Tibial nerve (tissue), 4 donors: ENCODE measurements around the gene HMGCL. TPM values are rescaled to one million over a fixed set of nuclear protein-coding genes. Genes with fewer than 3 reads are reported as not detected.
A peak's percentile ranks its signal among the peaks of the same experiment; 100 is the strongest.

Experiments
- DNase-seq, 2 donors: peaks; one replicate each; pipeline ENCODE4 v3.0.0-alpha.2; 2019; ENCODE audit warnings: low spot score in 2 of 2
- H3K27ac ChIP-seq, 4 donors: fragments of 200-600 bp; sonication (generic) in 3 of 4; one replicate each; pipeline ENCODE4 v1.5.1; 2017 to 2019; ENCODE audit warnings: mild to moderate bottlenecking in 1 of 4
- H3K27me3 ChIP-seq, 2 donors: fragments of 200-600 bp; sonication (generic) in 1 of 2; one replicate each; pipeline versions ENCODE4 v1.5.1 to v1.6.0; 2017 to 2019
- H3K36me3 ChIP-seq, 3 donors: fragments of 200-600 bp; sonication (generic); one replicate each; pipeline ENCODE4 v1.5.1; 2018 to 2019
- H3K4me1 ChIP-seq, 4 donors: fragments of 200-600 bp; sonication (generic) in 3 of 4; one replicate each; pipeline ENCODE4 v1.5.1; 2017 to 2019
- H3K4me3 ChIP-seq, 4 donors: fragments of 200-600 bp; sonication (generic) in 3 of 4; one replicate each; pipeline ENCODE4 v1.5.1; 2017 to 2019; ENCODE audit warnings: mild to moderate bottlenecking in 1 of 4, moderate library complexity in 1 of 4
- H3K9me3 ChIP-seq, 4 donors: fragments of 200-600 bp; sonication (generic) in 3 of 4; one replicate each; pipeline ENCODE4 v1.5.1; 2017 to 2019
- EP300 ChIP-seq, 2 donors: sonication (generic); formaldehyde crosslinking; IDR thresholded peaks; one replicate each; pipeline ENCODE4 v1.6.1; 2017; ENCODE audit warnings: antibody characterized with exemption in 2 of 2, mild to moderate bottlenecking in 1 of 2
- POLR2A ChIP-seq, 2 donors: fragments of 450-650 bp; IDR thresholded peaks; one replicate each; pipeline ENCODE4 v1.6.1; 2017; ENCODE audit warnings: antibody characterized with exemption in 2 of 2, mild to moderate bottlenecking in 2 of 2, moderate library complexity in 2 of 2
- WGBS, 2 donors: methylation state at CpG; one replicate each; pipeline ENCODE4 v1.1.5; 2018; 5-methylcytosine and 5-hydroxymethylcytosine counted together
- total RNA-seq, 4 donors: library from RNA; depleted of rRNA; stranded (reverse); fragments of >200 nt; gene quantifications; one replicate each; pipeline ENCODE4 v1.1.0, GENCODE V29; 2016
- TF ChIP-seq, protein P1 (sequence below), 5 experiments: fragments of 200-600 bp in 3 of 5; fragments of 450-650 bp in 2 of 5; sonication (generic) in 3 of 5; IDR thresholded peaks; one replicate each; pipeline ENCODE4 v1.5.1; 2016 to 2019; ENCODE audit warnings: antibody characterized with exemption in 5 of 5, mild to moderate bottlenecking in 3 of 5, moderate library complexity in 2 of 5

The HMGCL gene
- total RNA-seq, 4 donors from 2014 or later: 38.7 to 53.3 (median 44.3) TPM

DNA sequence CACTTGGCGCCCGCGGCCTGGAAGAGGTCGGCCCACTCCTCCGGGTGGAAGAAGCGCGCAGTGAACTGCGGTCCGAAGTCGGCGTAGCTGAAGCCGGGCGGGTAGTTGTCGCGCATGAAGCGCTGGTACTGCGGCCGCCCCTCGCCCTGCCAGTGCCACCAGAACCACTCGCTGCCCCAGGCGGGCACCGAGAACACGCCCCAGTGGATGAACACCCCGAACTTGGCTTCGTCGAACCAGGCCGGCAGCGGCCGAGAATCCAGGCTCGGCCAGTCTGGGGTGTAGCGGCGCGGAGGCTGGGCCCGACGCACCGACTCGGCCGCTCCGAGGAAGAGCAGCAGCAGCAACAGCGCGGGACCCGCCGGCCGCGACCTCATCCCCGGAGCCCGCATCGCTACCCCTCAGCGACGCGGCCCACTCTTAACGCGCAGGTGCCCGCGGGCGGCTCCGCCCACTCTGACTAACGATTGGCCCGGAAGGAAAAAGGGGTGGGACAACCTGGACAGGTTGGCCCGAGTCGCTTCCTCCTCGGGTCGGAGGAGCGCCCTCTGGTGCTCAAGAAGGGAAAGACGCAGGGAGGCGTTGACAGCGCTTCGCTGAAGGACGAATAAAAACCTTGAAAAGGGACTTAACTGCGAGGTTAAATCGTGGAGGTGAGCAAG lies 42.8 kb upstream of the HMGCL start, which contains the start of gene FUCA1:
FUCA1 (minus strand) TSS at position 396 of the 662 bp plus-strand sequence; CDS start at position 392, 4 bp downstream.
- Histone ChIP-seq H3K9me3 (no peaks in the 10 kb centered on the region), H3K27me3 (no peaks in the 10 kb centered on the region), H3K36me3 (peaks cover 0 to 24% (median 0%) of the 10 kb centered on the region in 3 donors), H3K27ac (peak within 1 kb of the TSS; percentile 16 to 80 (median 54)), H3K4me3 (peak within 1 kb of the TSS; percentile 73 to 82 (median 76)), H3K4me1 (peaks cover 0 to 25% (median 9%) of the 10 kb centered on the region in 4 donors)
- DNase-seq: peak; percentile 89 to 91
- 0 to 1% methylated on average over 19 to 63 of the region's 71 CpGs for WGBS, 2 donors
- TF ChIP-seq EP300 (IDR thresholded peaks at IDR 0.05) (peak; percentile 83 to 86), POLR2A (IDR thresholded peaks at IDR 0.05) (peak; percentile 21 to 72)
- TF ChIP-seq, protein P1, sequence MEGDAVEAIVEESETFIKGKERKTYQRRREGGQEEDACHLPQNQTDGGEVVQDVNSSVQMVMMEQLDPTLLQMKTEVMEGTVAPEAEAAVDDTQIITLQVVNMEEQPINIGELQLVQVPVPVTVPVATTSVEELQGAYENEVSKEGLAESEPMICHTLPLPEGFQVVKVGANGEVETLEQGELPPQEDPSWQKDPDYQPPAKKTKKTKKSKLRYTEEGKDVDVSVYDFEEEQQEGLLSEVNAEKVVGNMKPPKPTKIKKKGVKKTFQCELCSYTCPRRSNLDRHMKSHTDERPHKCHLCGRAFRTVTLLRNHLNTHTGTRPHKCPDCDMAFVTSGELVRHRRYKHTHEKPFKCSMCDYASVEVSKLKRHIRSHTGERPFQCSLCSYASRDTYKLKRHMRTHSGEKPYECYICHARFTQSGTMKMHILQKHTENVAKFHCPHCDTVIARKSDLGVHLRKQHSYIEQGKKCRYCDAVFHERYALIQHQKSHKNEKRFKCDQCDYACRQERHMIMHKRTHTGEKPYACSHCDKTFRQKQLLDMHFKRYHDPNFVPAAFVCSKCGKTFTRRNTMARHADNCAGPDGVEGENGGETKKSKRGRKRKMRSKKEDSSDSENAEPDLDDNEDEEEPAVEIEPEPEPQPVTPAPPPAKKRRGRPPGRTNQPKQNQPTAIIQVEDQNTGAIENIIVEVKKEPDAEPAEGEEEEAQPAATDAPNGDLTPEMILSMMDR (IDR thresholded peaks at IDR 0.05): peak; percentile 93 to 97 (median 95)

DNA sequence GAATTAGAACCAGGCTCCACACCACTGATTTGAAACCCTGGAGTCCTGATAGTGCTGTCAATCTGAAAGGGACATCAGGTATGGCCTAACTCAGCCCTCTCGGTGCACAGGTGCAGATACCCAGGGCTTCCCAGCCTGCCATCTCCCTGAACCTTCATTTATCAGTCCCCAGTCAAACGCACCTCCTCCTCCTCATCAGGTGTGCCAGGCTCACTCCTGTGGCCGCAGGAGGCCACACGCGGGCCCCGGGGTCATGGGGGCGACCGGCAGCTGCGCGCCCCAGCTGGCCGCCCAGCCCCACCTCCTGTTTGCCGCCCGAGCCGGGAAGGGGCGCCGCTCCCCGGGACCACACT lies 42.3 kb upstream of the HMGCL start:
- Histone ChIP-seq H3K27ac (peak overlapping the region; percentile 16 to 80 (median 54)), H3K27me3 (no peaks in the 10 kb centered on the region), H3K36me3 (peaks cover 0 to 29% (median 0%) of the 10 kb centered on the region in 3 donors), H3K4me1 (peaks cover 0 to 25% (median 9%) of the 10 kb centered on the region in 4 donors), H3K4me3 (peak overlapping the region; percentile 73 to 82 (median 76)), H3K9me3 (no peaks in the 10 kb centered on the region)
- TF ChIP-seq POLR2A (IDR thresholded peaks at IDR 0.05) (no peak), EP300 (IDR thresholded peaks at IDR 0.05) (no peak)
- TF ChIP-seq, protein P1 (IDR thresholded peaks at IDR 0.05): no peak
- WGBS, 2 donors: 3 to 50% methylated on average over 1 to 13 of the region's 17 CpGs
- DNase-seq: no peak

DNA sequence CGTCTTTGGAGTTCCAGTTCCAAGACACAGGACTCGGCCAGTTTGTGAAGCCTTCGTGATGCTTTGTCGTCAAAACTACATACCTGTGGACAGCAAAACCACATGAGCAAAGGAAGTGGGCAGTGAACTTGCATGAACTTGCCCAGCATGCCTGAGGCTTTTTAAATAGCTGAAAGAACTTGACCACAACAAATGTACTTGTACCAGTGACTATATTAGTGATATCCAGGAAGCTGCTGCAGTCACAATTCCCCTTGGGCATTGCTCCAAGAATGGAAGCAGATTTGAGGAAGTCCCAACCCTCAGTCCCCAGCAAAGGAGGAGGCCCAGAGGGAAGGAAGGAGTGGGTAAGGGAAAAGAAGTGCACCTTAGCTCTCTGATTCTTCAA lies 40.3 kb upstream of the HMGCL start:
- Histone ChIP-seq H3K4me1 (peaks cover 0 to 25% (median 9%) of the 10 kb centered on the region in 4 donors), H3K27me3 (no peaks in the 10 kb centered on the region), H3K4me3 (no peak overlapping the region), H3K27ac (no peak overlapping the region), H3K36me3 (peaks cover 0 to 46% (median 0%) of the 10 kb centered on the region in 3 donors), H3K9me3 (no peaks in the 10 kb centered on the region)
- TF ChIP-seq EP300 (IDR thresholded peaks at IDR 0.05): peak in 1 of 2 donors; percentile 46
- TF ChIP-seq POLR2A (IDR thresholded peaks at IDR 0.05): no peak
- DNase-seq: peak in 1 of 2 donors; percentile 44
- 89 to 91% methylated on average over 4 of the region's 4 CpGs for WGBS, 2 donors

DNA sequence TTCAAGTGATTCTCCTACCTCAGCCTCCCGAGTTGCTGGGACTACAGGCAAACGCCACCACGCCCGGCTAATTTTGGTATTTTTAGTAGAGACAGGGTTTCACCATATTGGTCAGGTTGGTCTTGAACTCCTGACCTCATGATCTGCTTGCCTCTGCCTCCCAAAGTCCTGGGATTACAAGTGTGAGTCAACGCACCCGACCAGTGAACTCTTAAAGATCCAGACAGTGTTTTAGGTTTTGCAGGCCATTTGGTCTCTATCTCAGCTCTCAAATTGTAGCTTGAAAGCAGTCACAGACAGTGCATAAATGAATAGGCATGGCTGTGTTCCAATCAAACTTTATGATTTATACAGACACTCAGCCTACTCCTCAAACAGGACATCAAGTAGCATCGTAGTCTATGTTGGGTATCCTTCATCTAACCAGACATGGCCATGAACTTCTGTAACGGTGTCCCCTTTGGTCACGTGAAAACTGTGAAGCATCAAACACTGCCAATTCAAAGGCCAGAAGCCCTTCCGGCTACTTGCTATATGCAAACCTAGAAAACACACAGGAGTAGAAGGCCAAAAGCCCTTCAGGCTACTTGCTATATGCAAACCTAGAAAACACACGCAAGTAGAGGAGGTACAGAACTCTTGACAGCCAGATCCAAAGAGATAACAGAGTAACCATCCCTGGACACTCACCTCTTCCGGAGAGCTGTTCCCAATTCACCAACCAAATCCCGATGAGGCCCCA lies 39.7 kb upstream of the HMGCL start:
- 92 to 97% methylated on average over 13 of the region's 13 CpGs for WGBS, 2 donors
- DNase-seq: no peak
- H3K27ac ChIP-seq: no peak overlapping the region
- no peaks in the 10 kb centered on the region for H3K9me3 ChIP-seq
- peaks cover 0 to 25% (median 9%) of the 10 kb centered on the region in 4 donors for H3K4me1 ChIP-seq
- H3K4me3 ChIP-seq: no peak overlapping the region
- peaks cover 0 to 52% (median 0%) of the 10 kb centered on the region in 3 donors for H3K36me3 ChIP-seq
- H3K27me3 ChIP-seq: no peaks in the 10 kb centered on the region
- TF ChIP-seq EP300 (IDR thresholded peaks at IDR 0.05): no peak
- TF ChIP-seq, protein P1 (IDR thresholded peaks at IDR 0.05): no peak
- no peak for TF ChIP-seq POLR2A (IDR thresholded peaks at IDR 0.05)

DNA sequence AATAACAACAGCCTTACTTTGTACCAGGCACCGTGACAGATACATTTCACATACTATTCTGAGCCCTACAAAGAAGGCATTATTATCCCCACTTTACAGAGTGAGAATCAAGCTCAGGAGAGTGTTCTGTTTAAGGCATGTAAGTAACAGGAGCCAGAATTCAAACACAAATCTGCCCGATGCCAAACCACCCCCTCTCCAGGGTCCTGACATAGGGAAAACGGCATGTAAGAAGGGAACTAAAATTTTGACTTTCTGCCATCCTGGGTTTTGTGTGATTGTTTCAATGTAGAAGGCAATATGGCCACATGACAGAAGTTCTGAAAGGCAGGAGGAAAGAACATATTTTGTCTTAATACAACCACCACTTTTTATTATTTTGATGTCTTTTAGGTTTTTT lies 37.4 kb upstream of the HMGCL start:
- WGBS, 2 donors: 54 to 57% methylated on average over 3 of the region's 3 CpGs
- Histone ChIP-seq H3K9me3 (no peaks in the 10 kb centered on the region), H3K27ac (no peak overlapping the region), H3K27me3 (no peaks in the 10 kb centered on the region), H3K4me1 (peaks cover 0 to 17% (median 8%) of the 10 kb centered on the region in 4 donors), H3K4me3 (no peak overlapping the region), H3K36me3 (peaks cover 0 to 75% (median 0%) of the 10 kb centered on the region in 3 donors)
- no peak for DNase-seq
- TF ChIP-seq POLR2A (IDR thresholded peaks at IDR 0.05) (no peak), EP300 (IDR thresholded peaks at IDR 0.05) (no peak)
- TF ChIP-seq, protein P1 (IDR thresholded peaks at IDR 0.05): no peak
